Breast epithelium (tissue), 3 donors: ENCODE measurements around the gene MAP7D3.

Source experiments
- POLR2A ChIP-seq: fragments of 450-650 bp; IDR thresholded peaks from one replicate; pipeline ENCODE4 v1.6.1; 2016; ENCODE audit warnings: antibody characterized with exemption, mild to moderate bottlenecking, moderate library complexity
- POLR2AphosphoS5 ChIP-seq, 3 donors: sonication (generic); formaldehyde crosslinking; IDR thresholded peaks; one replicate each; pipeline ENCODE4 v1.6.1; 2017; ENCODE audit warnings: antibody characterized with exemption in 3 of 3
- TF ChIP-seq, protein P1 (sequence below), 3 donors: fragments of 450-650 bp; IDR thresholded peaks; one replicate each; pipeline ENCODE4 v1.5.1; 2016 to 2017; ENCODE audit warnings: antibody characterized with exemption in 3 of 3, mild to moderate bottlenecking in 3 of 3, moderate library complexity in 3 of 3

DNA sequence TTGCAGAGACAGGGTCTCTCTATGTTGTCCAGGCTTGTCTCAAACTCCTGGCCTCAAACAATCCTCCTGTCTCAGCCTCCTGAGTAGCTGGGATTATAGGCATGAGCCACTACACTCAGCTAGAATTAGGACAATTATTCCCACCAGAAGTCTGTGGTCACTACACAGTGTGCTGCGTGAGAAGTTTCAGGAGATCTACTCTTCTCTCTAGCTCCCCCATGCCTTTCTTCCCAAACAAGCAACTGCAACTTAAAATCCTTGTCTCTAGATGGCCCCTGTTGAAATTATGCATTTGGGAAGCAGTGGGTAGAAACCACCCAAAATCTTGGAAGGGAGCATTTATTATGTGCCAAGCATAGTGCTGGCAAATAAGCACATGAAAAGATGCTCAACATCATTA lies 21.1 kb upstream of the MAP7D3 start:
- TF ChIP-seq, protein P1, sequence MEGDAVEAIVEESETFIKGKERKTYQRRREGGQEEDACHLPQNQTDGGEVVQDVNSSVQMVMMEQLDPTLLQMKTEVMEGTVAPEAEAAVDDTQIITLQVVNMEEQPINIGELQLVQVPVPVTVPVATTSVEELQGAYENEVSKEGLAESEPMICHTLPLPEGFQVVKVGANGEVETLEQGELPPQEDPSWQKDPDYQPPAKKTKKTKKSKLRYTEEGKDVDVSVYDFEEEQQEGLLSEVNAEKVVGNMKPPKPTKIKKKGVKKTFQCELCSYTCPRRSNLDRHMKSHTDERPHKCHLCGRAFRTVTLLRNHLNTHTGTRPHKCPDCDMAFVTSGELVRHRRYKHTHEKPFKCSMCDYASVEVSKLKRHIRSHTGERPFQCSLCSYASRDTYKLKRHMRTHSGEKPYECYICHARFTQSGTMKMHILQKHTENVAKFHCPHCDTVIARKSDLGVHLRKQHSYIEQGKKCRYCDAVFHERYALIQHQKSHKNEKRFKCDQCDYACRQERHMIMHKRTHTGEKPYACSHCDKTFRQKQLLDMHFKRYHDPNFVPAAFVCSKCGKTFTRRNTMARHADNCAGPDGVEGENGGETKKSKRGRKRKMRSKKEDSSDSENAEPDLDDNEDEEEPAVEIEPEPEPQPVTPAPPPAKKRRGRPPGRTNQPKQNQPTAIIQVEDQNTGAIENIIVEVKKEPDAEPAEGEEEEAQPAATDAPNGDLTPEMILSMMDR (IDR thresholded peaks at IDR 0.05) = no peak
- no peak for TF ChIP-seq POLR2AphosphoS5 (IDR thresholded peaks at IDR 0.05)
- no peak for TF ChIP-seq POLR2A
